ENCODE results near the gene HSH2D. TPM values are rescaled to one million over a fixed set of nuclear protein-coding genes. Genes with fewer than 3 reads are reported as not detected.
"Not testable (repeated sequence)": the region's sequence is repeated elsewhere in the genome, so short reads cannot be mapped to it uniquely, and the experiment has no call there.

HSH2D gene
- total RNA-seq = 1 to 10 TPM in 1 of 2 donors, under 1 TPM in 1; 0.81 to 1.1 TPM
- long read RNA-seq, donor 1 = 0 reads
- long read RNA-seq, donor 2 = 0 reads

- intact Hi-C loops (cut with DNase I) = loop anchor here in 1 of 2 donors (5.0 kb wide), 1 partner anchor 659 kb away; no protein-coding TSS in a partner anchor
- DNase-seq (ENCODE audit: low spot score) = peak; percentile 86
Observed at GRCh38 chr19:16143399-16144215, at the start of gene HSH2D. Gene HSH2D, plus strand, starts transcription at chr19:16143685. Its CDS starts 5,066 bp downstream, at chr19:16148751.

- intact Hi-C loops (cut with DNase I) = no loop called here
- no peak for DNase-seq (ENCODE audit: low spot score)
Observed at GRCh38 chr19:16094360-16095070, 49.0 kb upstream of the HSH2D start.

GRCh38 chr19:16095071-16095571, 48.4 kb upstream of the HSH2D start:
- DNase-seq (ENCODE audit: low spot score) = no peak
- intact Hi-C loops (cut with DNase I) = no loop called here

GRCh38 chr19:16096280-16096855, 47.1 kb upstream of the HSH2D start:
- no peak for DNase-seq (ENCODE audit: low spot score)
- intact Hi-C loops (cut with DNase I) = no loop called here

- intact Hi-C loops (cut with DNase I) = no loop called here
- no peak for DNase-seq (ENCODE audit: low spot score)
Observed at GRCh38 chr19:16098416-16098768, 45.1 kb upstream of the HSH2D start.

- intact Hi-C loops (cut with DNase I) = no loop called here
- DNase-seq (ENCODE audit: low spot score) = no peak
Observed at GRCh38 chr19:16098821-16099220, 44.7 kb upstream of the HSH2D start.

GRCh38 chr19:16099314-16099965, 44.0 kb upstream of the HSH2D start:
- intact Hi-C loops (cut with DNase I); DNase-seq (ENCODE audit: low spot score): not testable (repeated sequence)

- no peak for DNase-seq (ENCODE audit: low spot score)
- intact Hi-C loops (cut with DNase I) = no loop called here
Observed at GRCh38 chr19:16100524-16100923, 43.0 kb upstream of the HSH2D start.

- DNase-seq (ENCODE audit: low spot score) = no peak
- intact Hi-C loops (cut with DNase I) = no loop called here
Observed at GRCh38 chr19:16104722-16105121, 38.8 kb upstream of the HSH2D start.

- no peak for DNase-seq (ENCODE audit: low spot score)
- intact Hi-C loops (cut with DNase I) = no loop called here
Observed at GRCh38 chr19:16106121-16106520, 37.4 kb upstream of the HSH2D start.

- peak; percentile 100 for DNase-seq (ENCODE audit: low spot score)
- intact Hi-C loops (cut with DNase I) = loop anchor here (5.0 to 10.0 kb wide), 2 partner anchors 73 to 74 kb away; partner anchors contain the start of gene FAM32A (in 1 of the 2)
Observed at GRCh38 chr19:16111160-16111908, 32.2 kb upstream of the HSH2D start, which contains the start of gene RAB8A. Gene RAB8A, plus strand, starts transcription at chr19:16111889. Its CDS starts 13 bp downstream, at chr19:16111902.

GRCh38 chr19:16111909-16112752, 31.4 kb upstream of the HSH2D start:
- DNase-seq (ENCODE audit: low spot score) = no peak
- intact Hi-C loops (cut with DNase I) = loop anchor here (2.0 to 10.0 kb wide), 3 partner anchors 73 to 271 kb away; partner anchors contain the start of gene FAM32A (in 1 of the 2)

- intact Hi-C loops (cut with DNase I) = loop anchor here (2.0 to 10.0 kb wide), 3 partner anchors 72 to 270 kb away; partner anchors contain the start of gene FAM32A (in 1 of the 2)
- DNase-seq (ENCODE audit: low spot score) = no peak
Observed at GRCh38 chr19:16112778-16113177, 30.7 kb upstream of the HSH2D start.

GRCh38 chr19:16113727-16114126, 29.8 kb upstream of the HSH2D start:
- DNase-seq (ENCODE audit: low spot score) = no peak
- intact Hi-C loops (cut with DNase I) = loop anchor here (2.0 to 10.0 kb wide), 3 partner anchors 71 to 269 kb away; partner anchors contain the start of gene FAM32A (in 1 of the 2)

GRCh38 chr19:16115301-16116039, 28.0 kb upstream of the HSH2D start:
- no peak for DNase-seq (ENCODE audit: low spot score)
- intact Hi-C loops (cut with DNase I) = loop anchor here in 1 of 2 donors (10.0 kb wide), 1 partner anchor 69 kb away; the partner anchor contains the start of gene FAM32A

- DNase-seq (ENCODE audit: low spot score) = no peak
- intact Hi-C loops (cut with DNase I) = loop anchor here in 1 of 2 donors (10.0 kb wide), 1 partner anchor 69 kb away; the partner anchor contains the start of gene FAM32A
Observed at GRCh38 chr19:16116067-16116466, 27.4 kb upstream of the HSH2D start.
